Peyer's patch (tissue), 4 donors: Measurements from ENCODE around the gene PLIN1.

Experiments
- CTCF ChIP-seq, 6 experiments: fragments of 450-650 bp in 4 of 6; fragments of 200-600 bp in 2 of 6; sonication (generic) in 1 of 6; IDR thresholded peaks; one replicate each; pipeline ENCODE4 v1.5.1; 2017 to 2019; ENCODE audit warnings: antibody characterized with exemption in 6 of 6, mild to moderate bottlenecking in 3 of 6, moderate library complexity in 1 of 6
- POLR2A ChIP-seq, 2 donors: fragments of 450-650 bp; IDR thresholded peaks; one replicate each; pipeline ENCODE4 v1.5.1; 2017; ENCODE audit warnings: antibody characterized with exemption in 2 of 2, mild to moderate bottlenecking in 2 of 2, moderate library complexity in 2 of 2

DNA sequence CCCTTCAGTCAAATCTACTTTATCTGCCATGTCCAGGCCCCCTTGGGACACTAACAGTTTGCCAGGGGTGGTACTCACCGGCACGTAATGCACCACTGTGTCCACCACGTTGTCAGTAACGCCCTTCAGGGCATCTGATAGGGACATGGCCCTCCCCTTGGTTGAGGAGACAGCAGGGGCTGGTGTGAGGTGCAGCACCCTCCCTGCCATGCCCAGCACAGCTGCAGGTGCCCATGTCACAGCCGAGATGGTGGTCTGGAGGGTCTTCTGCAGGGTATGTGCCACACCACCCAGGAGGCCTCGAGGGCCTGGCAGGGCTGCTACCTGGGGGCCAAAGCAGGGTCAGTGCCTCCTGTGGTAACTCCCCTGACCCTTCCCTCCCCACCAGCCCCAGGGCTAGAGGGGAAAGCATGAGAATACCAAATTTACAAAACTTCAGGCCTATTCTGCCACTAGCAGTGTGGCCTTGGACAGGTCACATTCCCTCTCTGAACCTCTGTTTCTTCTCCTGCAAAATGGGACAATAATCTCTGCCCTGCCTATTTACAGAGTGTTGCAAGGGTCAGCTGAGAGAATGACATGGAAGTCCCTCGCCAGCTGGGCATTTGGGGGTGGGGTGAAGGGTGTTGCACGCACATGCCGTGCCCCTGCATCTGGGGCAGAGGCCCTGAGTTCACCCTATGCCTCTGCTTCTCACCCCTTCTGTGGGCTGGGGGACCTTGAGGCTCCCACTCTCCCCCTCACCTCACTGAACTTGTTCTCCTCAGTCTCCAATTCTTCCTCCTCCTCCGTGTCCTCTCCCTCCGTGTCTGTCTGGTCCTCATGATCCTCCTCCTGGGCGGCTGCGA lies 12.1 kb downstream of the PLIN1 start:
- no peak for TF ChIP-seq POLR2A (IDR thresholded peaks at IDR 0.05)
- TF ChIP-seq CTCF (IDR thresholded peaks at IDR 0.05) = no peak
